ENCODE data around the gene PDPK1.
"Not testable (repeated sequence)": the region's sequence is repeated elsewhere in the genome, so short reads cannot be mapped to it uniquely, and the experiment has no call there.

DNA sequence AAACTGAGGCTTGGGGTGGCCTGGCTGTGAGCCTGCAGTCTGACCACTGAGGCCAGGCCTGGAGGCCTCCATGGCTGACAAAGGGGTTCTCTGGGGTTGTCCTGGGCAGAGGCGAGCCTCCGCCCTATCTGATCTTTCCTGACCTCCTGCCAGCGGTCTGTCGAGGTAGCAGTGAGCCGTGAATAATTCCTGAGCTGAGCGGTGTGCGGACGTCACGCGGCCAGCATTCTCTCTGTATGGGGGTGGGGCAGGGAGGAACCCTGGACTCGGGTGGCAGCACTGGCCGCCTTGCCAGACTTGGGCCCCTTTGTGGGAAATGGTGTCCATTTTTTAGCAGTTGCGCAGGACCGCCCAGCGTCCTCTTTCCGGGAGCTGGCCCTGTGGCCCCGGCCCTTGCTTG, 74.1 kb downstream of the PDPK1 start:
- TF ChIP-seq CTCF (IDR thresholded peaks at IDR 0.05; ENCODE audit: low read depth, low read length); POLR2A (IDR thresholded peaks at IDR 0.05; ENCODE audit: extremely low read depth, insufficient read length); MYC (IDR thresholded peaks at IDR 0.05; ENCODE audit: low read depth, low read length): not testable (repeated sequence)

Data from NB4 (cell line).